B cell (primary cell): ENCODE measurements around the gene PAPSS1. TPM values are rescaled to one million over a fixed set of nuclear protein-coding genes. Genes with fewer than 3 reads are reported as not detected.
A peak's percentile ranks its signal among the peaks of the same experiment; 100 is the strongest.

Experiments
- ATAC-seq: fragments of 200-7000 bp; cut with Tn5 transposase; one replicate; pipeline ENCODE4 v1.10.0; 2021; ENCODE audit warnings: low read depth, mild to moderate bottlenecking, moderate number of reproducible peaks, moderate library complexity
- CTCF ChIA-PET: fragments of 350-600 bp; sonication (Branson Sonifier 250); formaldehyde crosslinking; loops from one replicate; lab custom pipeline; 2021; ENCODE audit warnings: antibody characterized with exemption, inconsistent platforms; lab: Charles Lee
- POLR2A ChIA-PET: fragments of 350-600 bp; sonication (Branson Sonifier 250); formaldehyde crosslinking; loops from one replicate; lab custom pipeline; 2021; ENCODE audit warnings: antibody characterized with exemption; lab: Charles Lee
- DNase-seq: peaks from one replicate; pipeline ENCODE4 v3.0.0; 2013
- H2AFZ ChIP-seq: 2 replicates; pipeline ENCODE4 v1.6.1; 2012; ENCODE audit warnings: mild to moderate bottlenecking, low read depth, low read length; ENCODE audit not compliant: insufficient read depth, poor library complexity, severe bottlenecking
- H3K27ac ChIP-seq, 2 donors: 1 replicate in 1 of 2; 2 replicates in 1 of 2; pipeline ENCODE4 v1.5.1; 2012 to 2013; ENCODE audit warnings: low read length in 2 of 2, mild to moderate bottlenecking in 2 of 2, moderate library complexity in 1 of 2
- H3K27me3 ChIP-seq, 4 experiments: fragments of 200-600 bp in 1 of 4; sonication (generic) in 1 of 4; replicated peaks in 1 of 4; 1 replicate in 2 of 4; 2 replicates in 2 of 4; pipeline versions ENCODE4 v1.6.1 to v1.7.0; 2013 to 2016; ENCODE audit warnings: low read length in 3 of 4, mild to moderate bottlenecking in 2 of 4, mixed read lengths in 1 of 4, moderate library complexity in 1 of 4; ENCODE audit not compliant: insufficient read depth in 4 of 4, control insufficient read depth in 3 of 4; ENCODE audit errors: control extremely low read depth in 1 of 4
- H3K36me3 ChIP-seq, 2 experiments: replicated peaks in 1 of 2; 1 replicate in 1 of 2; 2 replicates in 1 of 2; pipeline versions ENCODE4 v1.6.1 to v1.7.1; 2013; ENCODE audit warnings: low read length in 1 of 2; ENCODE audit not compliant: insufficient read depth in 2 of 2, control insufficient read depth in 1 of 2; ENCODE audit errors: control extremely low read depth in 1 of 2, extremely low read depth in 1 of 2
- H3K4me1 ChIP-seq, 2 donors: fragments of 200-600 bp in 1 of 2; sonication (generic) in 1 of 2; 1 replicate in 1 of 2; 2 replicates in 1 of 2; pipeline versions ENCODE4 v1.5.1 to v1.6.1; 2013 to 2017; ENCODE audit warnings: low read length in 2 of 2; ENCODE audit not compliant: control insufficient read depth in 2 of 2, insufficient read depth in 2 of 2
- H3K4me2 ChIP-seq: replicated peaks from 2 replicates; pipeline ENCODE3; 2012; ENCODE audit warnings: mild to moderate bottlenecking, low read depth, low read length; ENCODE audit not compliant: poor library complexity, severe bottlenecking
- H3K4me3 ChIP-seq, 5 experiments: fragments of 200-600 bp in 1 of 5; sonication (generic) in 1 of 5; 1 replicate in 3 of 5; 2 replicates in 2 of 5; pipeline versions ENCODE4 v1.5.1 to v1.7.0; 2011 to 2016; ENCODE audit warnings: low read length in 4 of 5, mild to moderate bottlenecking in 4 of 5, low read depth in 2 of 5, control low read depth in 1 of 5, moderate library complexity in 1 of 5; ENCODE audit not compliant: insufficient read depth in 1 of 5; ENCODE audit errors: control extremely low read depth in 1 of 5, extremely low read depth in 1 of 5
- H3K79me2 ChIP-seq: fragments of 200-600 bp; sonication (generic); one replicate; pipeline ENCODE4 v1.6.0; 2016; ENCODE audit warnings: low read length; ENCODE audit not compliant: control insufficient read depth, insufficient read depth
- H3K9ac ChIP-seq: fragments of 200-600 bp; sonication (generic); 2 replicates; pipeline ENCODE4 v1.6.1; 2017; ENCODE audit warnings: mild to moderate bottlenecking, low read length, moderate library complexity
- H3K9me3 ChIP-seq, 3 donors: one replicate each; pipeline versions ENCODE4 v1.6.1 to v1.7.1; 2013; ENCODE audit warnings: low read length in 2 of 3; ENCODE audit not compliant: control insufficient read depth in 2 of 3, insufficient read depth in 1 of 3; ENCODE audit errors: control extremely low read depth in 1 of 3
- H4K20me1 ChIP-seq: 2 replicates; pipeline ENCODE4 v1.6.0; 2012; ENCODE audit warnings: mild to moderate bottlenecking, low read length; ENCODE audit not compliant: insufficient read depth, control insufficient read depth, poor library complexity, severe bottlenecking
- H3K27ac Mint-ChIP-seq: one replicate; pipeline ENCODE4 v1.8.0; 2021; ENCODE audit warnings: mixed read lengths
- H3K27me3 Mint-ChIP-seq: one replicate; pipeline ENCODE4 v1.8.0; 2021; ENCODE audit warnings: mixed read lengths
- H3K4me1 Mint-ChIP-seq: one replicate; pipeline ENCODE4 v1.8.0; 2021; ENCODE audit warnings: mixed read lengths
- H3K4me3 Mint-ChIP-seq: one replicate; pipeline ENCODE4 v1.8.0; 2021; ENCODE audit warnings: mixed read lengths
- H3K9me3 Mint-ChIP-seq: one replicate; pipeline ENCODE4 v1.8.0; 2022; ENCODE audit warnings: mixed read lengths; ENCODE audit not compliant: insufficient read depth
- EZH2 ChIP-seq: IDR thresholded peaks from 2 replicates; pipeline ENCODE4 v1.6.1; 2012; ENCODE audit warnings: borderline replicate concordance, low read depth, mild to moderate bottlenecking, moderate library complexity, low read length; ENCODE audit not compliant: insufficient read depth, poor library complexity, severe bottlenecking
- WGBS: methylation state at CpG from one replicate; pipeline ENCODE4 v1.1.5; 2013; ENCODE audit warnings: missing lambda C conversion rate; ENCODE audit not compliant: insufficient coverage; 5-methylcytosine and 5-hydroxymethylcytosine counted together
- intact Hi-C: fragments of 100-400 bp; cut with micrococcal nuclease; formaldehyde crosslinking; loops from one replicate; pipeline ENCODE4 v1.10.0; 2022
- polyA plus RNA-seq: library from polyadenylated mRNA; depleted of rRNA; stranded (reverse); fragments of >200 nt; gene quantifications from 2 replicates; pipeline ENCODE4 v1.2.3, GENCODE V29; 2012
- total RNA-seq, 2 donors: library from RNA; stranded (reverse); fragments of 120-200 nt in 1 of 2; gene quantifications; 1 replicate in 1 of 2; 2 replicates in 1 of 2; pipeline versions ENCODE4 v1.2.3 to v1.2.4, GENCODE V29; 2013 to 2022
- TF ChIP-seq, protein P1 (sequence below): fragments of 200-600 bp; IDR thresholded peaks from one replicate; pipeline ENCODE4 v1.8.0; 2022; ENCODE audit warnings: antibody characterized with exemption, mild to moderate bottlenecking

The PAPSS1 gene
- total and polyA plus RNA-seq, 2 donors (not counting 1 experiment from before 2014, with no cell fraction given) = 21.4 to 33.9 TPM

DNA sequence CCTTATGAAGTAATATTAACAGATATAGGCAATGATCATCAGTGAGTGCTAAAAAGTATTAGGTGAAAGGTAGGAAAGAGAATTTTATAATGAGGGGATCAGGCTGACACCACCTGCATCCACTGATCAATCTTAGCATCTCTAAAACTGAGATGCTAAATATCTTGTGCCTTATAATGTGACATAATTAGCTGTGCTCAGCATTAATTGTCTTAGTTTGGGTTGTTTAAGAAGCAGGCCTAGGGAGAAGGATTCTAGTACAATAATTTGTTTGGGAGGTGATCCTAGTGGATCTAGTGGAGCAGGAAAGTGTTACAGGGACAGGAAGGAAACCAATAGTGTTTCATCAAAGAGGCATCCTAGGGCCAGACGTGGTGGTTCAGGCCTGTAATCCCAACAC lies 22.2 kb upstream of the PAPSS1 start:
- DNase-seq = no peak
- no peaks in the 10 kb centered on the region for H3K79me2 ChIP-seq
- peaks cover 0 to 11% (median 2%) of the 10 kb centered on the region in 4 experiments for H3K27me3 ChIP-seq
- H3K9me3 Mint-ChIP-seq = no peaks in the 10 kb centered on the region
- no peaks in the 10 kb centered on the region for H3K4me1 Mint-ChIP-seq
- POLR2A ChIA-PET = no interaction called here
- 80% methylated on average over 1 of the region's 1 CpG for WGBS
- no peak overlapping the region for H3K27ac Mint-ChIP-seq
- H3K9me3 ChIP-seq = no peaks in the 10 kb centered on the region
- no peak for ATAC-seq
- intact Hi-C loops = no loop called here
- no peaks in the 10 kb centered on the region for H4K20me1 ChIP-seq
- no peak overlapping the region for H2AFZ ChIP-seq
- no peaks in the 10 kb centered on the region for H3K36me3 ChIP-seq
- H3K4me1 ChIP-seq = no peaks in the 10 kb centered on the region
- H3K27me3 Mint-ChIP-seq = peaks cover 5% of the 10 kb centered on the region
- H3K9ac ChIP-seq = no peak overlapping the region
- H3K27ac ChIP-seq = no peak overlapping the region
- H3K4me3 Mint-ChIP-seq = no peak overlapping the region
- TF ChIP-seq, protein P1, sequence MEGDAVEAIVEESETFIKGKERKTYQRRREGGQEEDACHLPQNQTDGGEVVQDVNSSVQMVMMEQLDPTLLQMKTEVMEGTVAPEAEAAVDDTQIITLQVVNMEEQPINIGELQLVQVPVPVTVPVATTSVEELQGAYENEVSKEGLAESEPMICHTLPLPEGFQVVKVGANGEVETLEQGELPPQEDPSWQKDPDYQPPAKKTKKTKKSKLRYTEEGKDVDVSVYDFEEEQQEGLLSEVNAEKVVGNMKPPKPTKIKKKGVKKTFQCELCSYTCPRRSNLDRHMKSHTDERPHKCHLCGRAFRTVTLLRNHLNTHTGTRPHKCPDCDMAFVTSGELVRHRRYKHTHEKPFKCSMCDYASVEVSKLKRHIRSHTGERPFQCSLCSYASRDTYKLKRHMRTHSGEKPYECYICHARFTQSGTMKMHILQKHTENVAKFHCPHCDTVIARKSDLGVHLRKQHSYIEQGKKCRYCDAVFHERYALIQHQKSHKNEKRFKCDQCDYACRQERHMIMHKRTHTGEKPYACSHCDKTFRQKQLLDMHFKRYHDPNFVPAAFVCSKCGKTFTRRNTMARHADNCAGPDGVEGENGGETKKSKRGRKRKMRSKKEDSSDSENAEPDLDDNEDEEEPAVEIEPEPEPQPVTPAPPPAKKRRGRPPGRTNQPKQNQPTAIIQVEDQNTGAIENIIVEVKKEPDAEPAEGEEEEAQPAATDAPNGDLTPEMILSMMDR = no peak
- no peak for TF ChIP-seq EZH2
- no peak overlapping the region for H3K4me3 ChIP-seq
- H3K4me2 ChIP-seq = no peak overlapping the region
- CTCF ChIA-PET = no interaction called here

DNA sequence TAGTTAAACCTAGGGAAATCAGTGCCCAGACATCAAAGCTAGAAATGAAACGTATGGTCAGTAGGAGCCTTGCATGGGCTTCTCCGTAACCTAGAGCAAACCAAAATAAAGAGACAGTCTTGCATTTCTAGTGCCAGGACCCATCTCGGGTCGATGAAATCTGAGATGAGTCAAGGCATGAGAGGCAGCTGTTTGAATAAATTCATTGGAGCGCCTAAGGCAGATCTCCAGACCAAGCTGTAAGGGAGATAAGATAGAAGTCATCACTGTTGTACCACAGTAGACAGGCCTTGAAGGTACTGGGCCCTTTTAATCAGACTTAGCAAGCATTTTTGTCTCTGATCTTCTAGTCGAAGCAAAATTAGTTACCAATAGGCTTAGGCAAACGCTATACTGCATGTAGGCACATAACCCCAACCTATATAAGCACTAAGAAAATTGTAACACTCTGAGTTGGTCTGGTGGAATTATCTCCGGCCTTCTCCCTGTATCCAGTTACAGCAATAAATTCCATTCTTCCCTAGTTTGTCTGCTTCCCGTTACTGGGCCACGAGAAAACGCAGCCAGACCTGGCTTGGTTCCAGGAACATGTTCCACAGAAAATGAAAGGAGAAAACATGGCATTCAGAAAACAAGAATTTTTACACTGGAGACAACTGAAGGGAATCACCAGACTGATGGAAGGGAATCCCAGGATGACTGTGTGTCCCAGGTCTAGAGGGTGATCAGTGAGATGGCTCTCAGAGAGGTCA lies 21.1 kb upstream of the PAPSS1 start:
- H4K20me1 ChIP-seq = no peaks in the 10 kb centered on the region
- no peak overlapping the region for H3K4me3 Mint-ChIP-seq
- H3K27ac Mint-ChIP-seq = no peak overlapping the region
- H3K9me3 ChIP-seq = no peaks in the 10 kb centered on the region
- TF ChIP-seq, protein P1 = no peak
- no peak for TF ChIP-seq EZH2
- H3K27me3 ChIP-seq = peaks cover 0 to 3% (median 1%) of the 10 kb centered on the region in 4 experiments
- no peaks in the 10 kb centered on the region for H3K4me1 ChIP-seq
- H3K4me1 Mint-ChIP-seq = no peaks in the 10 kb centered on the region
- H3K27me3 Mint-ChIP-seq = no peaks in the 10 kb centered on the region
- DNase-seq (no peak), ATAC-seq (no peak)
- no peaks in the 10 kb centered on the region for H3K36me3 ChIP-seq
- WGBS = 83% methylated on average over 7 of the region's 11 CpGs
- POLR2A ChIA-PET = no interaction called here
- H3K79me2 ChIP-seq = no peaks in the 10 kb centered on the region
- CTCF ChIA-PET = no interaction called here
- no peak overlapping the region for H3K4me3 ChIP-seq
- peak overlapping the region; percentile 12 for H2AFZ ChIP-seq
- no peak overlapping the region for H3K27ac ChIP-seq
- H3K9ac ChIP-seq = no peak overlapping the region
- intact Hi-C loops = no loop called here
- no peak overlapping the region for H3K4me2 ChIP-seq
- no peaks in the 10 kb centered on the region for H3K9me3 Mint-ChIP-seq
